Activated CD4-positive, alpha-beta T cell treated with anti-CD3 and anti-CD28 coated beads, Interleukin-2, amount 10 ng/mL, durations not matched to agents 7 days and 5 days (primary cell): ENCODE measurements around the gene PLEKHM2. TPM values are rescaled to one million over a fixed set of nuclear protein-coding genes. Genes with fewer than 3 reads are reported as not detected.

ENCODE experiments used
- CTCF ChIA-PET: fragments of 350-600 bp; sonication (Branson Sonifier 250); formaldehyde crosslinking; loops from one replicate; lab custom pipeline; 2021; ENCODE audit warnings: antibody characterized with exemption; lab: Charles Lee
- POLR2A ChIA-PET: fragments of 350-600 bp; sonication (Branson Sonifier 250); formaldehyde crosslinking; loops from one replicate; lab custom pipeline; 2021; ENCODE audit warnings: antibody characterized with exemption; lab: Charles Lee
- DNase-seq: peaks from one replicate; pipeline ENCODE4 v3.0.0-alpha.2; 2020
- H3K27ac Mint-ChIP-seq: one replicate; pipeline ENCODE4 v1.8.0; 2021; ENCODE audit warnings: mild to moderate bottlenecking, moderate library complexity, mixed read lengths
- H3K27me3 Mint-ChIP-seq: one replicate; pipeline ENCODE4 v1.8.0; 2021; ENCODE audit warnings: mixed read lengths
- H3K36me3 Mint-ChIP-seq: one replicate; pipeline ENCODE4 v1.8.0; 2021; ENCODE audit warnings: low read depth, mixed read lengths
- H3K4me1 Mint-ChIP-seq: one replicate; pipeline ENCODE4 v1.8.0; 2021; ENCODE audit warnings: mixed read lengths
- H3K4me3 Mint-ChIP-seq: one replicate; pipeline ENCODE4 v1.8.0; 2021; ENCODE audit warnings: mild to moderate bottlenecking, moderate library complexity, mixed read lengths
- H3K9me3 Mint-ChIP-seq: one replicate; pipeline ENCODE4 v1.8.0; 2021; ENCODE audit warnings: mixed read lengths
- total RNA-seq, 2 experiments: library from RNA; stranded (reverse); gene quantifications; one replicate each; pipeline ENCODE4 v1.2.3, GENCODE V29; 2021

Gene PLEKHM2
- total RNA-seq, 2 experiments from 2014 or later = 52.7 to 56.0 TPM

- Mint-ChIP-seq H3K27me3 (no peaks in the 10 kb centered on the region), H3K27ac (no peak overlapping the region), H3K4me1 (no peaks in the 10 kb centered on the region), H3K4me3 (no peak overlapping the region), H3K9me3 (no peaks in the 10 kb centered on the region), H3K36me3 (peaks cover 19% of the 10 kb centered on the region)
- no peak for DNase-seq
- POLR2A ChIA-PET = no interaction called here
- CTCF ChIA-PET = no interaction called here
These were observed 41.1 kb downstream of the PLEKHM2 start for GRCh38 chr1:15724949-15725880.

DNA sequence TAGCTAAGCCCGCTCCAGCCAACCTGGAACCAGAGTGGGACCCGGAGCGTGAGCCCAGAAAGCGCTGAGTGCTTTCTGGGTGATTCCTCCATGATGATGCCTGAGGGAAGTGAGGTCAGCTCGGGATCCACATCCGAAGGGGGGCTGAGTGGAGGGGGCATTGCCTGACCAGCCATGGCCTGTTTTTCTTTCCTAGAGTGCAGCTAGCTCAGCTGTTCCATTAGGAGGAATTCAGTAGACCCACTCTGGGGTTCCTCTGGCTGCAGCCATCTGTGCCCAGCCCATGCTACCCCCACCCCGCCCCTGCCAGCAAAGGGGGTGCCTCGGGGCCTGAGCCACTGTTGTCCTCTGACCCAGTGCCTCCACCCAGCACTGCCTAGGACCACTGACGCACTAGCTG, 42.4 kb downstream of the PLEKHM2 start:
- H3K27ac Mint-ChIP-seq = no peak overlapping the region
- no peak overlapping the region for H3K4me3 Mint-ChIP-seq
- POLR2A ChIA-PET = no interaction called here
- peaks cover 18% of the 10 kb centered on the region for H3K36me3 Mint-ChIP-seq
- H3K27me3 Mint-ChIP-seq = no peaks in the 10 kb centered on the region
- H3K9me3 Mint-ChIP-seq = no peaks in the 10 kb centered on the region
- no peaks in the 10 kb centered on the region for H3K4me1 Mint-ChIP-seq
- DNase-seq = no peak
- CTCF ChIA-PET = no interaction called here

DNA sequence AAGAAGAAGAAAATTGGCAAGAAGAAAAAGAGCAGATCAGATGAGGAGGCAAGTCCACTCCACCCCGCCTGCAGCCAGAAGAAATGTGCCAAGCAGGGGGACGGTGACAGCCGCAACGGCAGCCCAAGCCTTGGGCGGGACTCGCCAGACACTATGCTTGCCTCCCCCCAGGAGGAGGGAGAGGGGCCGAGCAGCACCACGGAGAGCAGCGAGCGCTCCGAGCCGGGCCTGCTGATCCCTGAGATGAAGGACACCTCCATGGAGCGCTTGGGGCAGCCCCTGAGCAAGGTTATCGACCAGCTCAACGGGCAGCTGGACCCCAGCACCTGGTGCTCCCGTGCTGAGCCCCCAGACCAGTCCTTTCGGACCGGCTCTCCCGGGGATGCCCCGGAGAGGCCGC, 42.9 kb downstream of the PLEKHM2 start:
- Mint-ChIP-seq H3K4me1 (no peaks in the 10 kb centered on the region), H3K27me3 (no peaks in the 10 kb centered on the region), H3K9me3 (no peaks in the 10 kb centered on the region), H3K27ac (no peak overlapping the region), H3K36me3 (peaks cover 19% of the 10 kb centered on the region), H3K4me3 (no peak overlapping the region)
- DNase-seq = no peak
- ChIA-PET POLR2A (no interaction called here), CTCF (no interaction called here)

DNA sequence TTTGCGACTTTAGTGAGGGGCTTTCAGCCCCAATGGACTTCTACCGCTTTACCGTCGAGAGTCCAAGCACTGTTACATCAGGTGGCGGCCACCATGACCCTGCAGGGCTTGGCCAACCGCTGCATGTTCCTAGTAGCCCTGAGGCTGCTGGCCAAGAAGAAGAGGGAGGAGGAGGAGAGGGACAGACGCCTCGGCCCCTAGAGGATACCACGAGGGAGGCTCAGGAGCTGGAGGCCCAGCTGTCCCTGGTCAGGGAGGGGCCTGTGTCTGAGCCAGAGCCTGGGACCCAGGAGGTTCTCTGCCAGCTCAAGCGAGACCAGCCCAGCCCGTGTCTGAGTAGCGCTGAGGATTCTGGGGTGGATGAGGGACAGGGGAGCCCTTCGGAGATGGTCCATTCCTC, 43.3 kb downstream of the PLEKHM2 start:
- Mint-ChIP-seq H3K27me3 (no peaks in the 10 kb centered on the region), H3K4me3 (no peak overlapping the region), H3K9me3 (no peaks in the 10 kb centered on the region), H3K36me3 (peaks cover 22% of the 10 kb centered on the region), H3K27ac (no peak overlapping the region), H3K4me1 (no peaks in the 10 kb centered on the region)
- POLR2A ChIA-PET = no interaction called here
- DNase-seq = no peak
- CTCF ChIA-PET = no interaction called here

- POLR2A ChIA-PET = no interaction called here
- no peaks in the 10 kb centered on the region for H3K27me3 Mint-ChIP-seq
These were observed 43.9 kb downstream of the PLEKHM2 start for GRCh38 chr1:15727866-15728534.

GRCh38 chr1:15728937-15729657, 45.0 kb downstream of the PLEKHM2 start:
- POLR2A ChIA-PET = no interaction called here
- no peaks in the 10 kb centered on the region for H3K9me3 Mint-ChIP-seq
- H3K4me1 Mint-ChIP-seq = no peaks in the 10 kb centered on the region
- no peaks in the 10 kb centered on the region for H3K27me3 Mint-ChIP-seq
- H3K4me3 Mint-ChIP-seq = no peak overlapping the region
- no peak for DNase-seq
- H3K36me3 Mint-ChIP-seq = peaks cover 20% of the 10 kb centered on the region
- CTCF ChIA-PET = no interaction called here
- H3K27ac Mint-ChIP-seq = no peak overlapping the region

More at GRCh38 chr1:15727866-15728534, 43.9 kb downstream of the PLEKHM2 start:
- H3K4me1 Mint-ChIP-seq = no peaks in the 10 kb centered on the region
- H3K27ac Mint-ChIP-seq = no peak overlapping the region
- no peak for DNase-seq
- H3K9me3 Mint-ChIP-seq = no peaks in the 10 kb centered on the region
- H3K4me3 Mint-ChIP-seq = no peak overlapping the region
- CTCF ChIA-PET = no interaction called here
- H3K36me3 Mint-ChIP-seq = peaks cover 20% of the 10 kb centered on the region

DNA sequence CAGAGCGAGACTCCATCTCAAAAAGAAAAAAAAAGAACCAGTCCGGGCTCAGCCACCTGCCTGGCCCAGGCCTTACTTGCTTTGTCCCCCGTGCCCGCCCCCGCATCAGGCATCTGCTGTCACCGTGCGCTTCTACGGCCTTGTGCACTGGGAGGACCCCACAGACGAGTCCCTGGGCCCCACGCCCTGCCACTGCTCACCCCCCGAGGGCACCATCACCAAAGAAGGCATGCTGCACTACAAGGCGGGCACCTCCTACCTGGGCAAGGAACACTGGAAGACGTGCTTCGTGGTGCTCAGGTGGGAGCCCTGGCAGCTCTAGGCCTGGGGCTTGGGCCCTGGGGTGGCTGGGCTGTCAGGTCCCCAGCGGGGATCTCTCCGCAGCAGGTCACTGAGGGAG, 46.3 kb downstream of the PLEKHM2 start:
- no peaks in the 10 kb centered on the region for H3K9me3 Mint-ChIP-seq
- DNase-seq = no peak
- POLR2A ChIA-PET = no interaction called here
- CTCF ChIA-PET = no interaction called here
- no peak overlapping the region for H3K4me3 Mint-ChIP-seq
- no peaks in the 10 kb centered on the region for H3K27me3 Mint-ChIP-seq
- H3K36me3 Mint-ChIP-seq = peaks cover 20% of the 10 kb centered on the region
- no peaks in the 10 kb centered on the region for H3K4me1 Mint-ChIP-seq
- H3K27ac Mint-ChIP-seq = no peak overlapping the region

- no peaks in the 10 kb centered on the region for H3K27me3 Mint-ChIP-seq
- ChIA-PET POLR2A (no interaction called here), CTCF (no interaction called here)
- no peak overlapping the region for H3K27ac Mint-ChIP-seq
- no peak overlapping the region for H3K4me3 Mint-ChIP-seq
- H3K4me1 Mint-ChIP-seq = no peaks in the 10 kb centered on the region
- peaks cover 20% of the 10 kb centered on the region for H3K36me3 Mint-ChIP-seq
- DNase-seq = no peak
- no peaks in the 10 kb centered on the region for H3K9me3 Mint-ChIP-seq
These were observed 46.8 kb downstream of the PLEKHM2 start for GRCh38 chr1:15730936-15731335.

DNA sequence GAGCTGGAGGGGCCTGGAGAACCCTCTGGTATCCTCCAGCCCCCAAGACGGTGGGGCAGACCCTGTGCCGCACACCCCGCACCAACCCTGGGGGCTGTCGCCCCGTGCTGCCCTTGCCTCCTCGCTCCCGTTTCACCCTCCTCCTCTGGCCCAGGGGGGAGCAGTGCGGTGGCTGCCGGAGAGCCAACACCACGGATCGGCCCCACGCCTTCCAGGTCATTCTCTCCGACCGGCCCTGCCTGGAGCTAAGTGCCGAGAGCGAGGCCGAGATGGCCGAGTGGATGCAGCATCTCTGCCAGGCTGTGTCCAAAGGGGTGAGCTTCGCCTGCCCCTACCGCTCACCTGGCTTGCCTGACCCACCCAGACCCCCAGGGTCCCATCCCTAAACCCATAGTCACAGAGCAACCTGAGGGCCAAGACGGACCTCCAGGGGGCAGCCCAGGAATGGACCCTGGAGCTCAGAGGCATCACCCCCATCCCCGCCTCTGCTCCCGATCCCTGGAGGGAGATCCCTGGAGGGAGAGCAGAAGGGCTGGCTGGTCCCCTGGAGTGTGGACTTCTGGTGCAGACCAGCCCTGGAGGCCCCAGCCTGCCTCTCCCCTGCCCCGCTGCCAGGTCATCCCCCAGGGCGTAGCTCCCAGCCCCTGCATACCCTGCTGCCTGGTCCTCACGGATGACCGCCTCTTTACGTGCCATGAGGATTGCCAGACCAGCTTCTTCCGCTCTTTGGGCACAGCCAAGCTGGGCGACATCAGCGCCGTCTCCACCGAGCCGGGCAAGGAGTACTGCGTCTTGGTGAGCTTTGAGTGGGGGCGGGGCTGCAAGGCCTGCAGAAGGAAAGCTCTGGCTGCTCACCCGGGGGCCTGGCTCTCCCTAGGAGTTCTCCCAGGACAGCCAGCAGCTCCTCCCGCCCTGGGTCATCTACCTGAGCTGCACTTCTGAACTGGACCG, 47.9 kb downstream of the PLEKHM2 start:
- ChIA-PET POLR2A (interaction anchor here (0.6 kb wide), 1 partner anchor 13 kb away, joined by 4 read pairs; no protein-coding TSS in a partner anchor), CTCF (interaction anchor here (0.6 to 1.1 kb wide), 2 partner anchors 10 to 66 kb away, joined by 3 to 6 read pairs; partner anchors contain the start of gene TMEM82)
- Mint-ChIP-seq H3K36me3 (peaks cover 20% of the 10 kb centered on the region), H3K27ac (no peak overlapping the region), H3K27me3 (no peaks in the 10 kb centered on the region), H3K9me3 (no peaks in the 10 kb centered on the region), H3K4me3 (no peak overlapping the region), H3K4me1 (no peaks in the 10 kb centered on the region)
- no peak for DNase-seq

- Mint-ChIP-seq H3K4me3 (no peak overlapping the region), H3K27me3 (no peaks in the 10 kb centered on the region), H3K36me3 (peaks cover 19% of the 10 kb centered on the region), H3K9me3 (no peaks in the 10 kb centered on the region), H3K4me1 (no peaks in the 10 kb centered on the region), H3K27ac (no peak overlapping the region)
- CTCF ChIA-PET = interaction anchor here (0.6 to 1.1 kb wide), 3 partner anchors 9 to 67 kb away, joined by 3 to 6 read pairs (median 3); partner anchors contain the start of gene TMEM82
- POLR2A ChIA-PET = no interaction called here
- DNase-seq = no peak
These were observed 48.6 kb downstream of the PLEKHM2 start for GRCh38 chr1:15732686-15733081.

DNA sequence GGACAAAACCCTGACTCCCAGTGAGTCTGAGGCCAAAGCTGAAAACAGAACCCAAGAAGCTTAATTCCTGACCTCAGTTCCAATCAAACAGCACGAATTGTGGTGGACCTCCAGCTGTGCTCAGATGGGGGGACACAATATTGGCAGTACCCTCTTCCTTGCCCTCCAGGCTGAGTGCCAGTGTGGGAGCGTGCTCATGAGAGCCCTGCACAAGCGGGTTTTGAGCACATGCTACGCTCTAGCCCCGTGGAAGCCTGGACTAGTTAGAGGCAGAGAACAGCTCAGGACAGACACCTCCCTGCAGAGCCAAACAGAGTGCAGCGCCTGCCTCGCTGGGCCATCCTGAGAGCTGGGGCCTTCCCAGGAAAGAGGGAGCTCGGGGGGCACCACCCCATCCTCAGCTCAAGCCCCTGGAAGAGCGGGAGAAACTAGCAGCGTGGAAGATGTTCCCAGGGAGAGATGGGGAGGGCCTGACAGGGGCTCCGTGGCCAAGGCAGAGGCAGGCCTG, 49.2 kb downstream of the PLEKHM2 start:
- no peak overlapping the region for H3K4me3 Mint-ChIP-seq
- ChIA-PET POLR2A (no interaction called here), CTCF (interaction anchor here (0.9 kb wide), 1 partner anchor 30 kb away, joined by 3 read pairs; no protein-coding TSS in a partner anchor)

More for the DNA sequence above, 49.2 kb downstream of the PLEKHM2 start:
- peaks cover 14% of the 10 kb centered on the region for H3K36me3 Mint-ChIP-seq
- peak overlapping the region; percentile 54 for H3K27ac Mint-ChIP-seq
- no peaks in the 10 kb centered on the region for H3K9me3 Mint-ChIP-seq
- H3K27me3 Mint-ChIP-seq = no peaks in the 10 kb centered on the region
- DNase-seq = no peak
- H3K4me1 Mint-ChIP-seq = no peaks in the 10 kb centered on the region
